GM23248 (cell line): Measurements from ENCODE around the gene SSH3.

Source experiments
- EZH2 ChIP-seq: fragments of 200-600 bp; sonication (generic); IDR thresholded peaks from 2 replicates; pipeline ENCODE4 v1.6.1; 2018; ENCODE audit warnings: antibody characterized with exemption, mild to moderate bottlenecking; ENCODE audit not compliant: insufficient read depth, poor library complexity, severe bottlenecking
- EZH2phosphoT487 ChIP-seq: fragments of 200-600 bp; sonication (generic); IDR thresholded peaks from 2 replicates; pipeline ENCODE4 v1.6.1; 2018; ENCODE audit warnings: antibody characterized with exemption, moderate library complexity, mild to moderate bottlenecking, low read depth; ENCODE audit not compliant: insufficient read depth

DNA sequence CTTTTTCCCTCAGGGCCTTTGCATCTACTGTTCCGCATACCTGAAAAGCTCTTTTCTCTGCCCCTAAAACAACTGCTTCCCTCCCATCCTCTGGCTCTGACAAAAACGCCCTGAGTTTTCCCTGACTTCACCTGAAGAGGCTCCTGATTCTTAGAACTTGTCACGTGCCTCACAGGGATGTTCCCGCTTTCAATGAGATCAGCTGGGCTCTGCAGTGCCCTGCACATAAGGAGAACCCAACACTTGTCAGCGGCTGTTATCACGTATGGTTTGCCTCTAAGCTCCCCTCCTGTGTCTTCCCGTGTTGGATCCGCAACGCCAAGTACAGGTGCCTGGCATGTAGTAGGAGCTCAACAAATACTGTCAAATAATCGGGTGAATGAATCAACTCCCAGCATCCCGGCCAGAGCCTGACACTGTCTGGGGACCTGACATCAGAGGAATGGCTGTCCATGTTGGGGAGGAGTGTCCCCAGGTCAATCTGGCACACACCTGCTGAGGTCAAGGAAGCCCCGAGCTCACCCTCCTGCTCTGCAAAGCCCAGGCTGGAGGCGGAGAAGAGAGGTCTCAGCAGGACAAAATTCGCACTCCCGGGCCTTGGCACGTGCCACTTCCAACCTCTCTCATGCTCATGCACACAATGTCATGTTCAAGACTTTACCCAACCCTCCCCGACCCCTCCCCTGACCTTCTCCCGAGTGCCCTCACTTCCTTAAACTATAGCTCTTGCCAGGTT, 41.2 kb upstream of the SSH3 start:
- no peak for TF ChIP-seq EZH2phosphoT487
- no peak for TF ChIP-seq EZH2
